Breast epithelium (tissue), 4 donors: Measurements from ENCODE around the gene ACAA2. TPM values are rescaled to one million over a fixed set of nuclear protein-coding genes. Genes with fewer than 3 reads are reported as not detected.

Source experiments
- DNase-seq, 2 donors: peaks; one replicate each; pipeline ENCODE4 v3.0.0-alpha.2; 2019; ENCODE audit warnings: low spot score in 2 of 2
- H3K27ac ChIP-seq, 2 donors: fragments of 200-600 bp; sonication (generic) in 1 of 2; one replicate each; pipeline ENCODE4 v1.5.1; 2016 to 2019; ENCODE audit warnings: mild to moderate bottlenecking in 1 of 2
- H3K27me3 ChIP-seq, 2 donors: fragments of 200-600 bp; sonication (generic) in 1 of 2; one replicate each; pipeline versions ENCODE4 v1.5.1 to v1.6.0; 2017 to 2019; ENCODE audit warnings: control low read depth in 1 of 2, mild to moderate bottlenecking in 1 of 2
- H3K36me3 ChIP-seq: fragments of 200-600 bp; one replicate; pipeline ENCODE4 v1.5.1; 2019
- H3K4me1 ChIP-seq, 2 donors: fragments of 200-600 bp; sonication (generic); one replicate each; pipeline ENCODE4 v1.5.1; 2016 to 2019; ENCODE audit warnings: control low read depth in 1 of 2
- H3K4me3 ChIP-seq, 3 donors: fragments of 200-600 bp; sonication (generic); 1 replicate in 2 of 3; 2 replicates in 1 of 3; pipeline ENCODE4 v1.5.1; 2016 to 2019; ENCODE audit warnings: mild to moderate bottlenecking in 3 of 3, moderate library complexity in 2 of 3
- H3K9me3 ChIP-seq, 2 donors: fragments of 200-600 bp; sonication (generic) in 1 of 2; one replicate each; pipeline ENCODE4 v1.5.1; 2016 to 2019; ENCODE audit warnings: control low read depth in 1 of 2
- POLR2A ChIP-seq: fragments of 450-650 bp; IDR thresholded peaks from one replicate; pipeline ENCODE4 v1.6.1; 2016; ENCODE audit warnings: antibody characterized with exemption, mild to moderate bottlenecking, moderate library complexity
- POLR2AphosphoS5 ChIP-seq, 3 donors: sonication (generic); formaldehyde crosslinking; IDR thresholded peaks; one replicate each; pipeline ENCODE4 v1.6.1; 2017; ENCODE audit warnings: antibody characterized with exemption in 3 of 3
- intact Hi-C: fragments of 100-400 bp; cut with DNase I; formaldehyde crosslinking; loops from one replicate; pipeline ENCODE4 v1.15.1; 2023; ENCODE audit warnings: low total_unique reads
- total RNA-seq, 3 donors: library from RNA; depleted of rRNA; stranded (reverse); fragments of >200 nt; gene quantifications; one replicate each; pipeline ENCODE4 v1.1.0, GENCODE V29; 2016
- TF ChIP-seq, protein P1 (sequence below), 3 donors: fragments of 450-650 bp; IDR thresholded peaks; one replicate each; pipeline ENCODE4 v1.5.1; 2016 to 2017; ENCODE audit warnings: antibody characterized with exemption in 3 of 3, mild to moderate bottlenecking in 3 of 3, moderate library complexity in 3 of 3

Gene ACAA2
- total RNA-seq, 3 donors from 2014 or later, result 67.9 to 99.5 (median 70.5) TPM

DNA sequence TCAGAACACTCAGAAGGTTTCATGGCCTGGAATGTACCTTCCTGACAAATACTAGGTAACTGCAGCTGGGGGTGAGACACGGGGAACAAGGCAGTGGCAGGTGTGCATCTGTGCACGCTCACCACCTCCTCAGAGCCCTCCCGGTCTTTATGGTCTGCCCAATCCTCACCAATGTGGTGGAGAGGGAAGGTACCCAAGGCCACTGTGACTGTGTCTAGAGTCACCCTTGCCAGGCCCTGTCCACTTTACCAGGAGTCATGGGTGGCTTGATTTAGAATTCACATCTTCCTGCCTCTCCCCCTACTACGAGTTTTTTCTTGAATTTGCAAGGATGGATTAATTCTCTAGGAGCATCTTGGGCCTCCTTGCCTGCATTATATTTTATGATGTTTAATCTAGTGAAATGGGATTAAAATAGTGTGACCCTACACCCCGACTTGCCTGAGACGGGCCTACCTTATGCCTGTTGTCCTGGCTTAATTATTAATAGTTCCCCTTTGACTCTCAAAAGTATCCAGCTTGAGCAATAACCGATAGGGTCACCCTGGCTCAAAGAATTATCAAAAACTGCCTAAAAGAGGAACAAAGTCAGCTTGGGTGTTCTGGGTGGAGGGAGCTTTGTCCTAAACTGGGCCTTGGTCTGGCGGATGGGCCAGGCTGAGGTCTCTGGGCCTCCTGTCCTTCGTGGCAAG is 56.5 kb downstream of the ACAA2 start:
- Histone ChIP-seq H3K27me3 (peaks cover 0 to 4% of the 10 kb centered on the region in 2 donors), H3K4me1 (no peaks in the 10 kb centered on the region), H3K36me3 (no peaks in the 10 kb centered on the region), H3K9me3 (no peaks in the 10 kb centered on the region), H3K27ac (no peak overlapping the region), H3K4me3 (no peak overlapping the region)
- no peak for DNase-seq
- TF ChIP-seq, protein P1, sequence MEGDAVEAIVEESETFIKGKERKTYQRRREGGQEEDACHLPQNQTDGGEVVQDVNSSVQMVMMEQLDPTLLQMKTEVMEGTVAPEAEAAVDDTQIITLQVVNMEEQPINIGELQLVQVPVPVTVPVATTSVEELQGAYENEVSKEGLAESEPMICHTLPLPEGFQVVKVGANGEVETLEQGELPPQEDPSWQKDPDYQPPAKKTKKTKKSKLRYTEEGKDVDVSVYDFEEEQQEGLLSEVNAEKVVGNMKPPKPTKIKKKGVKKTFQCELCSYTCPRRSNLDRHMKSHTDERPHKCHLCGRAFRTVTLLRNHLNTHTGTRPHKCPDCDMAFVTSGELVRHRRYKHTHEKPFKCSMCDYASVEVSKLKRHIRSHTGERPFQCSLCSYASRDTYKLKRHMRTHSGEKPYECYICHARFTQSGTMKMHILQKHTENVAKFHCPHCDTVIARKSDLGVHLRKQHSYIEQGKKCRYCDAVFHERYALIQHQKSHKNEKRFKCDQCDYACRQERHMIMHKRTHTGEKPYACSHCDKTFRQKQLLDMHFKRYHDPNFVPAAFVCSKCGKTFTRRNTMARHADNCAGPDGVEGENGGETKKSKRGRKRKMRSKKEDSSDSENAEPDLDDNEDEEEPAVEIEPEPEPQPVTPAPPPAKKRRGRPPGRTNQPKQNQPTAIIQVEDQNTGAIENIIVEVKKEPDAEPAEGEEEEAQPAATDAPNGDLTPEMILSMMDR (IDR thresholded peaks at IDR 0.05), result no peak
- no peak for TF ChIP-seq POLR2A
- intact Hi-C loops, result no loop called here

DNA sequence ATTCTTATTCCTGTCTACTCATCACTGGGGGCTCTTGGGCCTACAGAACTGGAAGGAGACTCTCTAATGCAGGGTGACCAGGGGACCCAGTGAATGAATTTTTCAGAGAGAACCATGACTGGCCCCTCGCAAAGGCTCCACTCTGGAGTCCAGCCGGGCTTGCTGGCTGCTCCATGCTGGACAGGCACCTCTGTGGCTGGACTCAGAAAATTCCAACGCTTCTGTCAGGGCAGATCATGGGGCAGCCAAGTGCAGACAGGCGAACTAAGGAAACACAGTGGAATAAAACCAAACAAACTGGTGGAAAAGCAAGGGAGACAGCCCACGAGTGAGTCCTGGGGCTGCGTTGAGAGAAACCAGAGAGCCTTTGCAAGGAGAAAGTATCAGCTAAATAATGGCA is 57.2 kb downstream of the ACAA2 start:
- TF ChIP-seq, protein P1 (IDR thresholded peaks at IDR 0.05), result no peak
- TF ChIP-seq POLR2AphosphoS5 (IDR thresholded peaks at IDR 0.05), result no peak
- TF ChIP-seq POLR2A, result no peak
- Histone ChIP-seq H3K4me3 (no peak overlapping the region), H3K4me1 (no peaks in the 10 kb centered on the region), H3K9me3 (no peaks in the 10 kb centered on the region), H3K27me3 (peaks cover 0 to 4% of the 10 kb centered on the region in 2 donors), H3K36me3 (no peaks in the 10 kb centered on the region), H3K27ac (no peak overlapping the region)
- DNase-seq, result no peak
- intact Hi-C loops, result no loop called here

DNA sequence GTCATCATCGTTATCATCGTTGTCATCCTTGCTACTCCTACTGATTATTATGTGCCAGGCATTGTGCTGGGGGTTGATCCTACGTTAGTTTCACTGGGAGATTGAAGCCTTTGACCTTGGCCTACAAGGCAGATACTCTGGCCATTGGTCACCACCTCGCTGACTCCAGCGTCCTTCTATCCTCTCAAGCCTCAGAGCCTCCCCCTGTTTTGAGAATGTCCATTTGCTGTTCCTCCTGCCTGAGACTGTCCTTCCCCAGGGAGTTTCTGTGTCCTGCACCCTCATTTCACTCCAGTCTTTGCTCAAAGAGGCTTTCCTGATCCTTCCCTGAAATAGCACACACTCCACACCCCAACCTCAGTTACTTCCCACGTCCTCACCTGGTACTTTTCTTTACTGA is 57.8 kb downstream of the ACAA2 start:
- no peaks in the 10 kb centered on the region for H3K36me3 ChIP-seq
- no peak for TF ChIP-seq POLR2AphosphoS5 (IDR thresholded peaks at IDR 0.05)
- TF ChIP-seq, protein P1 (IDR thresholded peaks at IDR 0.05), result no peak
- no peak for TF ChIP-seq POLR2A
- no peak overlapping the region for H3K4me3 ChIP-seq
- peaks cover 0 to 4% of the 10 kb centered on the region in 2 donors for H3K27me3 ChIP-seq
- DNase-seq, result no peak
- H3K27ac ChIP-seq, result no peak overlapping the region
- intact Hi-C loops, result no loop called here
- no peaks in the 10 kb centered on the region for H3K4me1 ChIP-seq
- H3K9me3 ChIP-seq, result no peaks in the 10 kb centered on the region

DNA sequence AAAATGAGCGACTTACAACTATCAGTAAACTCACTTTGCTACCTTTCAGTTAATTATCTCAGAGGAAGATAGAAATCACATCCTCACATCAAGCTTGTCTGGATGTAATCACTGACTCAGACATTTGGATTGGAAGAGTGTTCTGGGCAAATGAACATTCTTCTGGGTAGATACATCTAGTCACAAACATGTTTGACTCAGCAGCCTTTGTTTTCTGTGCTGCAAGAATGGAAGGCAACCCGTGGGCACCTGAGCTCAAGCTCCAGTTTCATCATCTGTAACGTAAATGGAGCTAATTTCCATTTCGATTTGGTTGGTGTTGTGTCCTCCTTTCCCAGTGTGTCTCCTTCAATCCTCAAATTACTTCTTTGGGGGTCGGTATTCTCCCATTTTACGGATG is 58.5 kb downstream of the ACAA2 start:
- TF ChIP-seq POLR2AphosphoS5 (IDR thresholded peaks at IDR 0.05) (no peak), POLR2A (no peak)
- TF ChIP-seq, protein P1 (IDR thresholded peaks at IDR 0.05), result no peak
- intact Hi-C loops, result no loop called here

DNA sequence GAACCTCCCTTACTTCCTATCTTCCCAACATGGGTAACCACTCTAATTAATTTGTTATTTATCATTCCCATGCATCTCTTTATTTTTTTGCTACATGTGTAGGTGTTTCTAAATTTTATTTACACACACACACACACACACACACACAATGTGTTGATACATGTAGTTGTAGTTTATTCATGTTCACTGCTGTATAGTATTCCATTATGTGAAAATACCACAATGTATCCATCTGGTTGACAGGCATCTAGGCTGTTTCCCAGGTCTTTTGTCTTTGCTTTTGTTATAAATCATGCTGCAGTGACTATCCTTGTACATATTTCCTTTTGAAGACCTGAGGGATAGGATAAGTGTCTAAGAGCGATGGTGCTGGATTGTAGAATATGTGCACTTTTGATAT is 59.7 kb downstream of the ACAA2 start:
- H3K4me3 ChIP-seq, result no peak overlapping the region
- TF ChIP-seq POLR2A (no peak), POLR2AphosphoS5 (IDR thresholded peaks at IDR 0.05) (no peak)
- TF ChIP-seq, protein P1 (IDR thresholded peaks at IDR 0.05), result no peak
- H3K27ac ChIP-seq, result no peak overlapping the region
- no peaks in the 10 kb centered on the region for H3K9me3 ChIP-seq
- H3K4me1 ChIP-seq, result no peaks in the 10 kb centered on the region
- no peak for DNase-seq
- H3K36me3 ChIP-seq, result no peaks in the 10 kb centered on the region
- intact Hi-C loops, result no loop called here
- H3K27me3 ChIP-seq, result peaks cover 0 to 4% of the 10 kb centered on the region in 2 donors

More for the DNA sequence above, 58.5 kb downstream of the ACAA2 start:
- no peak overlapping the region for H3K4me3 ChIP-seq
- H3K9me3 ChIP-seq, result no peaks in the 10 kb centered on the region
- no peak overlapping the region for H3K27ac ChIP-seq
- no peak for DNase-seq
- no peaks in the 10 kb centered on the region for H3K4me1 ChIP-seq
- H3K36me3 ChIP-seq, result no peaks in the 10 kb centered on the region
- peaks cover 0 to 4% of the 10 kb centered on the region in 2 donors for H3K27me3 ChIP-seq
